Islet precursor cell (in vitro differentiated cells): ENCODE results near the gene ENC1.
"Not testable (repeated sequence)": the region's sequence is repeated elsewhere in the genome, so short reads cannot be mapped to it uniquely, and the experiment has no call there.

ENCODE experiments used
- DNase-seq: peaks from one replicate; pipeline ENCODE4 v3.0.0-alpha.2; 2018

Gene ENC1, protein sequence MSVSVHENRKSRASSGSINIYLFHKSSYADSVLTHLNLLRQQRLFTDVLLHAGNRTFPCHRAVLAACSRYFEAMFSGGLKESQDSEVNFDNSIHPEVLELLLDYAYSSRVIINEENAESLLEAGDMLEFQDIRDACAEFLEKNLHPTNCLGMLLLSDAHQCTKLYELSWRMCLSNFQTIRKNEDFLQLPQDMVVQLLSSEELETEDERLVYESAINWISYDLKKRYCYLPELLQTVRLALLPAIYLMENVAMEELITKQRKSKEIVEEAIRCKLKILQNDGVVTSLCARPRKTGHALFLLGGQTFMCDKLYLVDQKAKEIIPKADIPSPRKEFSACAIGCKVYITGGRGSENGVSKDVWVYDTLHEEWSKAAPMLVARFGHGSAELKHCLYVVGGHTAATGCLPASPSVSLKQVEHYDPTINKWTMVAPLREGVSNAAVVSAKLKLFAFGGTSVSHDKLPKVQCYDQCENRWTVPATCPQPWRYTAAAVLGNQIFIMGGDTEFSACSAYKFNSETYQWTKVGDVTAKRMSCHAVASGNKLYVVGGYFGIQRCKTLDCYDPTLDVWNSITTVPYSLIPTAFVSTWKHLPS

DNA sequence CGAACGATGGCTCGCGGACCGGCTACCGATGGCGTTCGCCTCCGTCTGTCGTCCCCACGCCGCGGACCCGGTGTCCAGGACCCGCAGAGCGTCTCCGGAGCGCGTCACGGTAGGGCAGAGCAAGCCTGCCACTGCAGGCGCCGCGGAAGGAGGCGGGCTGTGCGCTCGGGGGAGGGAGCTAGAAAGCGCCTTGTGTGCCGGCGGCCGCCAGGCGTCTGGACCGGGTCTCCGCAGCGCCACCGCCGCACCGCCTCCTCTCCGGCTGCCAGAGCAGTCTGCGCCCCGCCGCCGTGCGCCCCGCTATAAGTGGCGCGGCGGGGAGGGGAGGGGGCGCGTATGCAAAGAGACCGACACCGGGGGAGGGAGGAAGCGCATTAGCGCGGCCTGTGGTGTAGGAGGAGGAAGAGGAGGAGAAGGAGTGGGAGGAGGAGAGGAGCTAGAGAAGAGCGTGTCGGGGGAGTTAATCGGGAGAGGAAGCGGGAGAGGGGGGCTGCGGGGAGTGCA, at the start of gene ENC1:
ENC1 (minus strand) TSS at position 279 of the 504 bp plus-strand sequence. CDS start 4,243 bp downstream, outside the sequence.
- peak; percentile 97 for DNase-seq

DNA sequence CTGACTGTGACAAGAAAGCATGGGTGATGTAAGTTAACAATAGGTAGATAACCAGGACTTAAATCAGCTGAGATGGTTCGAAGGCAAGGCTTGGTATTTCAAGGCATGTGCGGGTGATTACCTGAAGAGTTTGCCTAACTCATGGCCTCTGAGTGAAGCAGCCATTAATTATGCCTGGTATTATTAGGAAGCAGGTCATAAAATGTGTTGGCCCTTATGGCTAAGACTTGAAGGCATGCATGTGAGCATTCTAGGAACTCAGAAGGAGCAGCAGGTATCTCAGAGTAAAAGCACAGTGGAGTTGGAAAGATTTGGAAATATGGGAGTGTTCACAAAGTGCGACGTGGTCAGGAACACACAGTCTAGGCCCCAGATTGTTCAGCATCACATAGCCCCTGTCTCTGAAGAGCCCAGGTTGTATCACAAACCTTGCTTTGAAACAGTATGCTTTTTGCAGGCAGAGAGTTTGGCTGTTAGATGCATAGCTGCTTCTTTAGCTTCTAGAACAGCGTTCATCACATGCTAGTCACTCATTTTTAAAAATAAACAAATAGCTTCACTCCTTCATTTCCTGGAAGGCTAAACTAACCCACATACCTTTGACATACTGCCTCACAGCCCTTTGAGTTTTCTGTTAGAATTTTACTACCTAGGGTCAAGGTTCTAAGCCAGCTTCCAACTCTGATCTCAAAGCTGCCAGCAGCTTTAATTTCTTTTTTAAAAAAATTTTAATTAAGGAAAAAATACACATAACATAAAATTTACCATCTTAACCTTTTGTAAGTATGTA, 46.6 kb upstream of the ENC1 start:
- DNase-seq: no peak

DNA sequence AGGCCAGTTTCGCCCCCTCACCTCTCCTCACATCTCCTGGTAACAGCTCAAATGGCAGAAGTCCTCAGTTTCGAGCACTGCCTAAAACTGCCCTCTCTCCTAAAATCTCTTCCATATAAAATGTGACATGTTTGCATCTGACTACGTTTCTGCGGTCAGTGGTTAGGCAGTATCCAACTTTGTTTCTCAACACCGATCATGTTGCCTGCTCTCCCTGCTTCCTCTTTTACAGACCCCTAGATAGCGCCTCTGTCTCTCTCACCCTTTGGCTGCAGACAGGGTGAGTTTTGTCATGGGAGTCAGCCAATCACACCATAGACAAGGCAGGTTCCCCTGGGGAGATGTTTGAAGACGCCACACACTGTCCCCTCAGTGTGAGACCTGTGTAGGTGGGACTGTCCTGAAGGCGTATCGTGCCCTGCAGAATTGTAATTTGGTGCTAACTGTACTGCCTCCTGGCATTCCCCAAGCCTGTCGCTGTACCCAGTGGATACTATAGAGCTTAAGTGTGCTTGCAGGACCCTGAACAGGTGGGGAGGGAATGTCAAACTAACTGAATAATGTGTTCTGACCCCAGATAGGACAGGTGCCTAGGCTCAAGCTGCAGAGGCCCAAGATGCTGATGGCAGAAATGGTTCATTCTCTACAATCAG, 45.6 kb upstream of the ENC1 start:
- DNase-seq: no peak

DNA sequence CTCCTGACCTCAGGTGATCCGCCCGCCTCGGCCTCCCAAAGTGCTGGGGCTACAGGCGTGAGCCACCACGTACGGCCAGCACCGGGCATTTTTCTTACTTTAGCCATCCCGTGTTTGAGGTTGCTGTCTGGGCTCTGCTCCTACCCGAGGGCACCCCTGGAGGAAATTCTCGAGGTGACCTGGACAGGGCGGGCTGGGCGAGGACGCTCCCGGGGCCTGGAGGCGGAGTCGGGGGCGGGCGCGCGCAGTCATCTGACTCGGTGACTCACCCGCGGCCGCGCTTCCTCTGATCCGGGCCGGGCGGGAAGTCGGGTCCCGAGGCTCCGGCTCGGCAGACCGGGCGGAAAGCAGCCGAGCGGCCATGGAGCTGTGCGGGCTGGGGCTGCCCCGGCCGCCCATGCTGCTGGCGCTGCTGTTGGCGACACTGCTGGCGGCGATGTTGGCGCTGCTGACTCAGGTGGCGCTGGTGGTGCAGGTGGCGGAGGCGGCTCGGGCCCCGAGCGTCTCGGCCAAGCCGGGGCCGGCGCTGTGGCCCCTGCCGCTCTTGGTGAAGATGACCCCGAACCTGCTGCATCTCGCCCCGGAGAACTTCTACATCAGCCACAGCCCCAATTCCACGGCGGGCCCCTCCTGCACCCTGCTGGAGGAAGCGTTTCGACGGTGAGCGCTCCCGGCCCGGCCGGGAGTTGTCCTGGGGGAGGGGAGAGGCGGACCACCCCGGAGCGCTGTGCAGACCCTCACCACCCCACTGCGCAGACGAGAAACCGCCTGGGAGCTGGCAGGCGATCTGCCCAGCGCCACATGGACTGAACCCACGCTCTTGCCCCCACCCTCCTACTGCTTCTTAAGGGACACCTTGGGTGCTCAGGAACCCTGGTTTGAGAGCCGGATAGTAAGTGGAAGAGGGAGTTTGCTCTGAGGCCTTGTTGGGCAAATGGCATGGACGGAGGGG, 44.6 kb upstream of the ENC1 start, which contains the start of gene HEXB:
HEXB (plus strand) TSS at position 334 of the 952 bp plus-strand sequence; CDS start at position 362, 28 bp downstream.
- DNase-seq: peak; percentile 96

DNA sequence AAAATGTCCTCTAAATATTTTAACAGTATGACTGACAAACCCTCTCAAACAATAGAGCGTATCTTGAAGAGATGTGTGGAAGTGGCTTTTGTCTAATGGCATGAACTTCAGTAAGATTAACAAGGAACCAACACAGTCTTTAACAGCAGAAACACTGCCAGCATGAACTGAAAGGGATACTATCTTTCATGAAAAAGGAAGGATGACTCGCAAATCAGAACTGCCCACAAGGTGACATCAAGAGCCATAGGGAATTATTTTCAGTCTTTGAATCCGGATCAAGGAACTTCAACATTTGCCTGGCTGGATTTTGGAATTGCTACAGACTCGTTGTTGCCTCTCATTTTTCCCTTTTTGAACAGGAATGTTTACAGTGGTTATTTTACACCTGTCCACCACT, 39.4 kb upstream of the ENC1 start:
- no peak for DNase-seq

DNA sequence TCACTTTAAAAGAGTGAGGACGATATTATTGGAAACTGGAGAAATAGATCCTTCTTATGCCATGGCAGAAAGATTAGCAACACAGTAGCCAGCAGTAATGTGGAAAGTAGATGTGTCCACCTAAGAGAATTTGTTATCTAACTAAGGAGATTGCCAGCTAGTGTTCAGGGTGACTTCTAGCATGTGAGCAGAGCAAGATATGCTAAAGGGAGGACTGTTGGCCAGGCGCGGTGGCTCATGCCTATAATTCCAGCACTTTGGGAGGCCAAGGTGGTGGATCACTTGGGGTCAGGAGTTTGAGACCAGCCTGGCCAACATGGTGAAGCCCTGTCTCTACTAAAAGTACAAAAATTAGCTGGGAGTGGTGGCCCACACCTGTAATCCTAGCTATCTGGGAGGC, 38.8 kb upstream of the ENC1 start:
- not testable (repeated sequence) for DNase-seq

DNA sequence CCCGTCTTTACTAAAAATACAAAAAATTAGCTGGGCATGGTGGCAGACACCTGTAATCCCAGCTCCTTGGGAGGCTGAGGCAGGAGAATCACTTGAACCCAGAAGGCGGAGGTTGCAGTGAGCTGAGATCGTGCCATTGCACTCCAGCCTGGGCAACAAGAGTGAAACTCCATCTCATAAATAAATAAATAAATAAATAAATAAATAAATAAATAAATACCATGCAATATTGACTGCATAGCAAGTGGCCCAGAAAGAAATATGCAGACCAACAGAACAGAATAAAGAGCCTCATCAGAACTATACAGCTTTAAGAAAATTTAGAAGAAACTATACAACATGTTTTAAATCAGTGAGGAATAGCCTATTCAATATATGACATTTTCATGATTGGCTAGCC, 37.6 kb upstream of the ENC1 start:
- DNase-seq: not testable (repeated sequence)

DNA sequence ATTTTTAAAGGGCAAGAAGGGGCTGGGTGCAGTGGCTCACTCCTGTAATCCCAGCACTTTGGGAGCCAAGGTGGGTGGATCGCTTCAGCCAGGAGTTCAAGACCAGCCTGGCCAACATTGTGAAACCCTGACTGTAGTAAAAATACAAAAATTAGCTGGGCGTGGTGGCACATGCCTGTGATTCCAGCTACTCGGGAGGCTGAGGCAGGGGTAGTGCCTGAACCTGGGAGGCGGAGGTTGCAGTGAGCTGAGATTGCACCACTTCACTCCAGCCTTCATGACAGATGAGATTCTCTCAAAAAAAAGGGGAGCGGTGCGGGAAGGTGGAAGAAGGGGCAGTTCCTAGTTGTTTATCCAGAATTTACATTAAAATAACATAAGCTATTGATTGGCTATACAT, 35.9 kb upstream of the ENC1 start:
- DNase-seq: not testable (repeated sequence)

DNA sequence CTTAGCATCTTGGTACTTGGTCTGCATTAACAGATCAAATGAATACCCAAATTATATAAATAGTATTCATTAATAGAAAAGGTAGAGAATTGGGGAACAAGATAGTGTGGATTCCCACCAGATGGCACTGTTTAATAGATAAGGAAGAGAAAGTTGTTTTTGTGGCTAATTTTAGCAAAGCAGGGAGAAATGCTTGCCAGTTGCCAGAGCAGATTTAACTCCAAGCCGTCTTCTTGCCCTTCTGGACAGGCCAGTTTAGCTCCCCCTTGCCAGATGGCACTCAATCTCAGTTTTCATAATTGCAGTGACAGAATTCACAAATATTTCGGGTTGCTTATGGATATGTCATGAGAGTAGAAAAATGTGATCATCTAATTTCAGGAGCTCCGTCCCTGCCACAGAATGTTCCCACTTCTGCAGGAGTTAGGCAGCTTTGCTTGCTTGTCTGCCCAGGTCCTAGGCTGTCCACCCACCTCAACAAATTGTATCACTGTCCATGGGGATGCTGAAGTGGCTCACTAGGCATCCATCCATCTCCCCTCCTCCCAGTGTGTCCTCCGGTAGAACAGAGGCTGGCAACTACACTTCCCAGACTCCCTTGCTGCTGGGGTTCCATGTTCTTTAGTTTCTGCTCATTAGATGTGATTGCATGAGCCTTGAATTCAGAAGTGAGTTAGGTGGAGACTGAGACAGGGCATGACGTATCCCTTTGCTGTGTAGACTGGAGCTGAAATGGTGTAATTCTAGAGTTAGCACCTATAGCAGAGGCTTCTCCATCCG, 32.7 kb upstream of the ENC1 start:
- DNase-seq: no peak

DNA sequence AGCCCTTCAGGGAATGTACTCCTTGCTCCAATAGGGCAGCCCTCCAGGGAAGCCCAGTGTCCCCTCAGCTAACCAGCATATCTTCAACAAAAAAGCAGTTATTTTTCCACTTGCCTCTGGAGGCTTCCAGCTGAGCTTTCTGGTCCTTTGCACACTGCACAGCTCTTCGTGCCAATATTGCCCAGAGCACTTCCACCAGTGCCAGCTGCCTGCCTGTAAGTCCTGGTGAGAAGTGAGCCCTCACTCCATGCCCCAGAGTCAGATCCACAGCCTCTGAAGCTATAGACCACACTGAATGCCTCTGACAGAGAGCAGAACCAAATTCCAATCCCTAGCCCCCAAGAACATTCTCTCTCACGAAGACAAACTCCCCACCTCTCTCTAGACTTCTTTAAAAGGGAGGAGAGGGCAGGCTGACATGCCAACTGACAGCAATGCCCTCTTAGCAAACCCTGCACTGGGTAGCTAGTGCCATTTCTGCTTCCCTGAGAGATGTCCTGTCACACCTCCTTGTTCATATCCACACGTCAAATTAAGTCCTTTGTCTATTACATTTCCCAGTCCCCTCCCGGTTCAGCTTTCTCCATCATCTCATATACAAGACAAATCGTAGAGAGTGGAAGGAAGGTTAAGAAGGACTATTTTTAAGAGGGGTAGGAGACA, 31.8 kb upstream of the ENC1 start:
- DNase-seq: no peak

DNA sequence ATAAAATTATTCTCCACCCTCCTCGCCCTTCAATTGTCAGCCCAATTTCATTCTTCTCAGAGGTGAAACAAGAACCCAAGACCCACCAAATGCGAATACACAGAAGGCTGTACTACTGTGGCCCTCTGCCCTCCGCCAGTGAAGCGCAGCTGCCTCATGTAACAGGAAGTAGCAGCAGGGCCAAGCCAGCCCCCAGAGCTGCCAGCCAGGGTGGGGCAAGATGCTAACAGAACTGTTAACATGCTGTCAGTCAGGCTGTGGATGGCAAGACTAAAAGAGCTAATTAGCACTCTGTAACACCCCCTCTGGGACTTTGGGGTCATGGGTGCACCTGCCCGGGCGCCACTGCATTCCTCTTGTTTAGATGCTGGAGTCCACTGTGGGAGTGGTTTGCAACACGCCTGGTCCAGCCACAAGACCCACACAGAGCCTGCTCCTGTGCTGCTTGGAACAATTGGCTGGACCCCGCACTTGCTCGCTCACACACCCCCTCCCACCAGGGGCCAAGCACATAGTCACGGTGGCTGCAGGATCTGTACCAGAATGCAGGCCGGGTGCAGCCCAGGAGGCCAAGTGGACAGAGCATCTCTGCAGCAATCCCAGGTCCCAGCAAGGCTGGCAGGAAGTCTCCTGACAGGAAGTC, 30.0 kb upstream of the ENC1 start:
- DNase-seq: no peak

DNA sequence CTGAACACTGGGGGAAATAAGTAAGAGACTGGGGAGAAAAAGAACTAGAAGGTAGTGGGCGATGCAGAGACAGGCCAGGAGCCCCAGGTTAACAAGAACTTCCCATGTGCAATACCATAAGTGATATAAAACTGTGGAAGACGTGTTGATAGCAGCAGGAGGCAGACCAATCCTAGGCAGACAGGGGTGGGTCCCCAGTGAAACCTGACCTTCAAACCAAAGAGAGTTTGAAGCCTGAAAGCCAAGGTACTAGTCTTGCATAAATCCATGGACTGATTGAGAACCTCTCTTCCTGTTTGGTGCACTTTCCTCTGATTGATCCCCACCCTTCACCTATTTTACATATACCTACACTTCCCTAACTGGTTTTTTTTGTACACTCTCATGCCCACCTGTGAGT, 29.3 kb upstream of the ENC1 start:
- DNase-seq: no peak

DNA sequence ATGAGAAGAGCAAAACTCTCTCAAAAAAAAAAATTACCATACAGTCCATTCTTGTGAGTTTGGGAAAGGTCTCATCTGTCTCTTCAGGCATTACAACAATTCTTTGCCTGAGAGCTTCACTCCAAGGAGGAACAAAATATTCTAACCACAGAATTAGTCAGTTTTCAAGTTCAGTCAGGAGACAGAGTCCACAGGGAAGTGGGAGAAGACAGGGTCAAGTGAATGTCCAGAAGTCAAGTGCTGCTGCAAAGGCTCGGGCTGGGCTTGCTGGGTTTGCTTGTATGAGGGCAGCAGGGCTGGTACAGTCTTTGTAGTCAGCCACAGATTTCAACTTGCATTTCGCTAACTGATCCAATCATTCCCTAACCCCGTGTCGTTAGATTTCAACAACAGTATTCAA, 26.9 kb upstream of the ENC1 start:
- no peak for DNase-seq

DNA sequence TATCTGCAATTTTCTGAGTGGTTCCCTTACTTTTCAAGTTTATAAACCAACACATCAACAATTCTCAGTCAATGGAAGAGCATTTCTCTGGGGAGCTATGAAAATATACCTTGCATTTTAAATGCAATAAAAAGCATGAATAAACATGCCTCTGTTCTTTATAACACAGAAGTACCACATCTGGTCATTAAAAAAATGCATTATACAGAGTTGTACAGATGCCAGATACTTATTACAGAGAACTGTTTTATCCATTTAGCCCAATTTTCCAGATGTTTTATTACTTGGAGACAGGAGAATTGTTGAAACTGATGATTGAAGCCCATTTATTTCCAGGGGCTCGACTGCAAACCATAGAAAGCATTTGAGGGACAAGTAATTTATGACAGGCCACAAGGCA, 25.3 kb upstream of the ENC1 start:
- DNase-seq: no peak

DNA sequence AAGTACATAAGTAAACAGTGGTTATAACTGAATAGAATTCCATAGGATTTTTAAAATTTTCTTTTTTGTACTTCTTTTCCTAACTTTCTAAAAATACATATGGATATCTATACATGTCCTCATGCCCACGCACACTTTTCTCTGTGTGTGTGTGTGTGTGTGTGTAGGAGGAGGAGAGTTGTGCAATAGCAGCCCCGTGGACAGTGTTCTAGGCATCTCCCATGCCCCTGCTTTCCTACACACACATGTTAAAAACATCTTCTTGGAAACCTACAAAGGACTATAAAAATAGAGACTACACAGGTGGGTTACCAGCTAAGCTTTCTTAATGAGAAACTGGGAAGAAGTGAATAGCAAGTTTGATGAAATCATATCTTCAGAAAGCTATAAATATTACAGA, 24.7 kb upstream of the ENC1 start:
- DNase-seq: no peak

DNA sequence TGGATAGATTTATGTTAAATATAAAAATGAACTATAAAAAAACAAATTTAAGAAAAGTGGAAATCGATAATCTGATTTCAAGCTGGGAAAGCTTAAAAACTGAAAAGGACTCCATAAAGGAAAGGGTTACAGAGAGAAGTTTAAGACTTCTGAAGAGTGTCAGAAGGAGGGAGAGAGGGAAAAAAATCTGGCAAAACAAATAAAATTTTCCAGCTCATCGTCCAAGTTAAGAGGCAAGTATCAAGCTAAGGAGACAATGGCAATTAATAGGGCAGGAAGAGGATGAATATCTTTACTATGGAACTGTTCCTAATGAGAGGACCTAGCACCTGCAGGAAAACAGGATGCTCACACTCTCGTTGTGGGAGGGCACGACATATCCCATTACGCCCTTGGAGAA, 24.0 kb upstream of the ENC1 start:
- DNase-seq: no peak

DNA sequence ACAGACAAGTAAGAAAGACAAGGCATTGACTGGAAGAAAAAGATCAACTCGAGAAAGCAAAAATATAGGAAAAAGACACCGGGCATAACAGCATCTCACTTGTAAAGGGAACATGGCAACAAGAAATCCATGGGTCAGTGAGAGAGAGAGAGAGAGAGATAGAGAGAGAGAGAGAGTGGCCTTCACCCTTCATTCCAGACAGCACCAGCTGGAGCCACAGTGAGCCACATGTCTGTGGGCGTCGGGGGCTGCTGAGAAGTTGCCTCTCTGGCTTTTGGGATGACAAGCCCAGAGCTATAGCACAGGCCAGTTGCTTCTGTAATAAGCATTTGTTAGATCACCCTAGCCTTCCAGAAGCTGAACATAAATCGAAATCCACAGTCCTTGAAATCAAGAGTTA, 20.3 kb upstream of the ENC1 start:
- DNase-seq: no peak

DNA sequence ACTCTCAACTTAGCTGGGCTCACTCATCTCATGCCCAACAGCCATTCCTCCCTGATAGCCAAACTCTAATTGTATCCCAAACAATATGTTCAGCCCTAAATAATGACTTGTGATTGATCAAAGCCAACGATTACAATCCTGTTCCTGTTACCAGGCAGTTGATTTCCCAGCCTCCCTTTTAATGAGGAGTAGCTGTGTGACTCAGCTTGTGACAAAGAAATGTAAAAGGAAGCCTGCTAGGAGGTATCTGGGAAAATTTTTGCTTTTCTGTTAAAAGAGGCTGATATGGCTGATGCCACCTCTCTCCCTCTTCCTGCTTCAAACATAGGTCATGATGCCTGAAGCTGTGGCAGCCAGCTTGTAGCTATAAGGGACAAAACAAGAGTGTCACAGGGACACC, 19.6 kb upstream of the ENC1 start:
- no peak for DNase-seq

DNA sequence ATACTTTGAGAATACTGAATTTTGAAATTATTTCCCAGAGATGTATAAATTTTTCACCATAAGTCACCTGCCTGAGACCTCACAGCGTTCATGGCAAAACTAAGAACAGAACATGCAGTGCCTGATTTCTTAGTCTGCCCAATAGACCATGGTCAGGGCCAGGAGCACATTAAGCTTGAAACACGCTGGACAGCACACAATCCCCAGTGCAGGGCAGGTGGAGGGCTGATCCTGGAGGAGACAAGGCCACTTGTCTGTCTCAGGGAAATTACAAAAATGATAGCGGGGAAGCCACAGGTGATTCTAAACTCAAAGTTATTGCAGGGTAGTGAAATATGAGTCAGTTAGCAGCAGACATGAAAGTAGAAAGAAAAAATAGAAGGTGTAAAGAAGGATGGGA, 18.6 kb upstream of the ENC1 start:
- no peak for DNase-seq

DNA sequence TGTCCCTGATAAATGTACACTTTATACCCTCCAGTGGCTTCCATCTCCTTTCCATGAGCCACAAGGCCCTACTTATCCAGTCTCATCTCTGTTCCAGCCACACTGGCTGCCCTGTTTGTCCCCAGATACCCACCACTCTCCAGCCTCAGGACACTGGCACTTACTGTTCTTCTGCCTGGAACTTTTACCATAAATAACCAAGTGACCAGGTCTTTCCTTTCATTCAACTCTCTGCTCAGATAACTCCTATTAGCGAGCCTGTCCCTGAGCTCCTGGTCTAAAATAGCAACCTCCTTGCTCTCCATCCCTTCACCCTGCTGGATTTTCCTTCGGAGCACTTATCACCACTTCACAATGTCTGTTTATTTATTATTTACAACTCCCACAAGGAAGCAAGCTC, 16.6 kb upstream of the ENC1 start:
- DNase-seq: no peak
